ENCODE results near the gene ARL6IP5.

ARL6IP5 gene

GRCh38 chr3:69094467-69095205 is 9.9 kb downstream of the ARL6IP5 start:
- no peak overlapping the region for H3K4me3 ChIP-seq (ENCODE audit: low read depth, low read length)
- DNase-seq (ENCODE audit: low read depth): peak; percentile 40
- no peak for TF ChIP-seq CTCF (conservative IDR thresholded peaks at IDR 0.05; ENCODE audit: low read depth, low read length)

- no peak overlapping the region for H3K4me3 ChIP-seq (ENCODE audit: low read depth, low read length)
- TF ChIP-seq CTCF (conservative IDR thresholded peaks at IDR 0.05; ENCODE audit: low read depth, low read length): no peak
- no peak for DNase-seq (ENCODE audit: low read depth)
These were observed 10.9 kb downstream of the ARL6IP5 start for GRCh38 chr3:69095636-69096035.

GRCh38 chr3:69096299-69096698 is 11.6 kb downstream of the ARL6IP5 start:
- no peak overlapping the region for H3K4me3 ChIP-seq (ENCODE audit: low read depth, low read length)
- no peak for DNase-seq (ENCODE audit: low read depth)
- no peak for TF ChIP-seq CTCF (conservative IDR thresholded peaks at IDR 0.05; ENCODE audit: low read depth, low read length)

- DNase-seq (ENCODE audit: low read depth): no peak
- no peak for TF ChIP-seq CTCF (conservative IDR thresholded peaks at IDR 0.05; ENCODE audit: low read depth, low read length)
- no peak overlapping the region for H3K4me3 ChIP-seq (ENCODE audit: low read depth, low read length)
These were observed 12.8 kb downstream of the ARL6IP5 start for GRCh38 chr3:69097407-69098086.

GRCh38 chr3:69099576-69099975 is 14.8 kb downstream of the ARL6IP5 start:
- no peak overlapping the region for H3K4me3 ChIP-seq (ENCODE audit: low read depth, low read length)
- no peak for TF ChIP-seq CTCF (conservative IDR thresholded peaks at IDR 0.05; ENCODE audit: low read depth, low read length)
- DNase-seq (ENCODE audit: low read depth): no peak

- no peak overlapping the region for H3K4me3 ChIP-seq (ENCODE audit: low read depth, low read length)
- TF ChIP-seq CTCF (conservative IDR thresholded peaks at IDR 0.05; ENCODE audit: low read depth, low read length): no peak
- DNase-seq (ENCODE audit: low read depth): no peak
These were observed 17.6 kb downstream of the ARL6IP5 start for GRCh38 chr3:69102384-69102783.

GRCh38 chr3:69103123-69103522 is 18.4 kb downstream of the ARL6IP5 start:
- no peak for DNase-seq (ENCODE audit: low read depth)
- H3K4me3 ChIP-seq (ENCODE audit: low read depth, low read length): no peak overlapping the region
- TF ChIP-seq CTCF (conservative IDR thresholded peaks at IDR 0.05; ENCODE audit: low read depth, low read length): no peak

All from choroid plexus epithelial cell (primary cell).